SK-N-SH (cell line): ENCODE measurements around the gene COL12A1. TPM values are rescaled to one million over a fixed set of nuclear protein-coding genes. Genes with fewer than 3 reads are reported as not detected.
A peak's percentile ranks its signal among the peaks of the same experiment; 100 is the strongest.

ENCODE experiments used
- CTCF ChIA-PET: fragments of 300-600, 350-600 bp; formaldehyde crosslinking; extraction: SDS; loops from one replicate; lab custom pipeline; 2021; lab: Yijun Ruan, JAX
- POLR2A ChIA-PET: fragments of 350-600 bp; sonication (Branson Sonifier 250); formaldehyde crosslinking; extraction: SDS; loops from one replicate; lab custom pipeline; 2020; ENCODE audit warnings: antibody characterized with exemption, inconsistent platforms; lab: Yijun Ruan, JAX
- DNase-seq: peaks from one replicate; pipeline ENCODE4 v3.0.0; 2012
- H2AFZ ChIP-seq: fragments of 200-600 bp; sonication (generic); 2 replicates; pipeline ENCODE4 v1.8.1; 2016; ENCODE audit warnings: antibody characterized with exemption, mild to moderate bottlenecking, low read depth
- H3F3A ChIP-seq: fragments of 200-600 bp; sonication (generic); replicated peaks from 2 replicates; pipeline ENCODE3; 2016; ENCODE audit warnings: antibody characterized with exemption, mild to moderate bottlenecking; ENCODE audit not compliant: insufficient read depth
- H3K27ac ChIP-seq, 2 experiments: fragments of 200-500 bp in 1 of 2; fragments of 200-600 bp in 1 of 2; sonication (Bioruptor generic) in 1 of 2; sonication (generic), shearing (Covaris generic) in 1 of 2; 2 replicates each; pipeline versions ENCODE4 v1.5.1 to v1.6.1; 2014 to 2016; ENCODE audit warnings: low read depth in 2 of 2, inconsistent platforms in 1 of 2, low read length in 1 of 2, mild to moderate bottlenecking in 1 of 2, mixed read lengths in 1 of 2
- H3K27me3 ChIP-seq: fragments of 200-600 bp; sonication (generic), shearing (Covaris generic); 2 replicates; pipeline ENCODE4 v1.6.1; 2016; ENCODE audit warnings: mixed run types; ENCODE audit not compliant: insufficient read depth
- H3K36me3 ChIP-seq, 2 experiments: fragments of 200-500 bp in 1 of 2; fragments of 200-600 bp in 1 of 2; sonication (Bioruptor generic) in 1 of 2; sonication (generic) in 1 of 2; replicated peaks in 1 of 2; 2 replicates each; pipeline versions ENCODE3 to v1.5.1; 2014 to 2016; ENCODE audit warnings: low read length in 1 of 2, mild to moderate bottlenecking in 1 of 2; ENCODE audit not compliant: insufficient read depth in 2 of 2, control insufficient read depth in 1 of 2
- H3K4me1 ChIP-seq, 2 experiments: fragments of 200-500 bp in 1 of 2; fragments of 200-600 bp in 1 of 2; sonication (Bioruptor generic) in 1 of 2; sonication (generic), shearing (Covaris generic) in 1 of 2; 2 replicates each; pipeline versions ENCODE4 v1.5.1 to v1.6.1; 2014 to 2016; ENCODE audit warnings: low read depth in 1 of 2, low read length in 1 of 2, mixed run types in 1 of 2; ENCODE audit not compliant: insufficient read depth in 2 of 2, control insufficient read depth in 1 of 2
- H3K4me2 ChIP-seq: fragments of 200-600 bp; sonication (generic), shearing (Covaris generic); 2 replicates; pipeline ENCODE4 v1.6.1; 2017; ENCODE audit warnings: mixed run types
- H3K4me3 ChIP-seq, 2 experiments: fragments of 200-500 bp in 1 of 2; fragments of 200-600 bp in 1 of 2; sonication (Bioruptor generic) in 1 of 2; sonication (generic), shearing (Covaris generic) in 1 of 2; 2 replicates each; pipeline versions ENCODE4 v1.5.1 to v1.8.1; 2014 to 2016; ENCODE audit warnings: low read depth in 2 of 2, inconsistent platforms in 1 of 2, low read length in 1 of 2, mild to moderate bottlenecking in 1 of 2, mixed read lengths in 1 of 2, moderate library complexity in 1 of 2
- H3K79me2 ChIP-seq: fragments of 200-600 bp; sonication (generic); 2 replicates; pipeline ENCODE4 v1.8.1; 2017; ENCODE audit warnings: mild to moderate bottlenecking; ENCODE audit not compliant: insufficient read depth
- H3K9ac ChIP-seq: fragments of 200-600 bp; sonication (generic); 2 replicates; pipeline ENCODE4 v1.6.1; 2017; ENCODE audit warnings: mixed run types
- H3K9me2 ChIP-seq: fragments of 200-600 bp; sonication (generic); 2 replicates; pipeline ENCODE4 v1.6.1; 2017; ENCODE audit warnings: mixed run types
- H3K9me3 ChIP-seq: fragments of 200-600 bp; sonication (generic); 2 replicates; pipeline ENCODE4 v1.6.1; 2017; ENCODE audit warnings: mixed run types, mild to moderate bottlenecking, moderate library complexity
- H4K20me1 ChIP-seq: fragments of 200-600 bp; sonication (generic); 2 replicates; pipeline ENCODE4 v1.6.1; 2017; ENCODE audit warnings: mild to moderate bottlenecking, mixed run types; ENCODE audit not compliant: insufficient read depth
- EP300 ChIP-seq, 2 experiments: IDR thresholded peaks; 2 replicates each; pipeline versions ENCODE4 v1.4.0 to v1.6.1; 2012; ENCODE audit warnings: borderline replicate concordance in 1 of 2, low read depth in 1 of 2, low read length in 1 of 2
- EZH2phosphoT487 ChIP-seq: fragments of 200-600 bp; sonication (generic); IDR thresholded peaks from 2 replicates; pipeline ENCODE4 v1.6.1; 2017; ENCODE audit warnings: low read depth, mixed run types, mild to moderate bottlenecking, antibody characterized with exemption, moderate library complexity, borderline replicate concordance
- FOXM1 ChIP-seq: IDR thresholded peaks from 2 replicates; pipeline ENCODE4 v1.4.0; 2012; ENCODE audit warnings: low read depth, mild to moderate bottlenecking
- GATA2 ChIP-seq: sonication (generic); formaldehyde crosslinking; IDR thresholded peaks from 2 replicates; pipeline ENCODE4 v1.5.0; 2020; ENCODE audit warnings: mild to moderate bottlenecking, missing genetic modification reagents
- JUND ChIP-seq: IDR thresholded peaks from 2 replicates; pipeline ENCODE4 v1.4.0; 2012
- MXI1 ChIP-seq: IDR thresholded peaks from 2 replicates; pipeline ENCODE4 v1.6.1; 2012; ENCODE audit warnings: mild to moderate bottlenecking, low read depth, low read length, improper control_type of control experiment
- POLR2AphosphoS5 ChIP-seq: IDR thresholded peaks from 2 replicates; pipeline ENCODE4 v1.6.1; 2012; ENCODE audit warnings: low read depth, low read length
- RCOR1 ChIP-seq: fragments of 150-350 bp; IDR thresholded peaks from 2 replicates; pipeline ENCODE4 v1.6.1; 2017; ENCODE audit warnings: antibody characterized with exemption, low read length
- SIN3A ChIP-seq: IDR thresholded peaks from 2 replicates; pipeline ENCODE4 v1.6.1; 2012; ENCODE audit warnings: low read depth, mild to moderate bottlenecking, low read length, moderate library complexity, borderline replicate concordance
- WGBS: methylation state at CpG from one replicate; pipeline ENCODE4 v1.1.6; 2017; ENCODE audit warnings: low lambda C conversion rate; 5-methylcytosine and 5-hydroxymethylcytosine counted together
- polyA plus RNA-seq, 3 experiments: library from polyadenylated mRNA; depleted of rRNA; stranded (reverse); fragments of >200 nt; gene quantifications; 2 replicates each; pipeline ENCODE4 v1.2.3, GENCODE V29; 2012
- TF ChIP-seq, protein P1 (sequence below): fragments of 200-600 bp; sonication (generic); IDR thresholded peaks from 2 replicates; pipeline ENCODE4 v1.6.1; 2017; ENCODE audit warnings: antibody characterized with exemption, mild to moderate bottlenecking, moderate library complexity
- TF ChIP-seq, protein P2 (sequence below): fragments of 150-350 bp; IDR thresholded peaks from 2 replicates; pipeline ENCODE4 v1.6.1; 2017; ENCODE audit warnings: antibody characterized with exemption, low read length, low read depth, borderline replicate concordance
- TF ChIP-seq, protein P3 (sequence below): IDR thresholded peaks from 2 replicates; pipeline ENCODE4 v1.4.0; 2012; ENCODE audit warnings: low read depth, borderline replicate concordance
- TF ChIP-seq, protein P4 (sequence below): IDR thresholded peaks from 2 replicates; pipeline ENCODE4 v1.4.0; 2012; ENCODE audit warnings: low read depth, borderline replicate concordance

COL12A1 gene
- polyA plus RNA-seq, 1 of the 3 experiments (the other 2 are of a cell fraction): 0.03 TPM

DNA sequence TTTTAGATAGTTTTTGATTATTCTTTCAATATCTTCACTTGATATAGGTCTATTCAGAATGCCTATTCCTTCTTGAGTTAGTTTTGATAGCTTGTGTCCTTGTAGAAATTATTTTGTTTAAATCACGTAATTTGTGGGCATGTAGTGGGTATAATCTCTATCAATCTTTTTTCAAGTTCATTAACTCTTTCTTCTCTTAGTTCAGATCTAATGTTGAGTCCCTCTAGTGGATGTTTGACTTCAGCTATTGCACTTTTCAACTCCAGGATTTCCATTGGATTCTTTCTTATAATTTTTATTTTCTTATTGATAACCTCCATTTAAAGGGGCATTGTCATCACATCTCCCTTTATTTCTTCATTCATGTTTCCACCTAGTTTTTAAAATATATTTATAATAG, 135.6 kb downstream of the COL12A1 start:
- CTCF ChIA-PET: interaction anchor here (0.8 kb wide), 1 partner anchor 138 kb away, joined by 3 read pairs; no protein-coding TSS in a partner anchor
- no peaks in the 10 kb centered on the region for H3F3A ChIP-seq
- H4K20me1 ChIP-seq: no peaks in the 10 kb centered on the region
- H3K9me2 ChIP-seq: no peaks in the 10 kb centered on the region
- H3K9ac ChIP-seq: no peak overlapping the region
- no peak overlapping the region for H3K4me2 ChIP-seq
- H3K9me3 ChIP-seq: no peaks in the 10 kb centered on the region
- 8% methylated on average over 1 of the region's 1 CpG for WGBS
- no peak overlapping the region for H3K4me3 ChIP-seq
- no peak overlapping the region for H2AFZ ChIP-seq
- no peaks in the 10 kb centered on the region for H3K27me3 ChIP-seq
- no peaks in the 10 kb centered on the region for H3K4me1 ChIP-seq
- no peak for DNase-seq
- H3K79me2 ChIP-seq: no peaks in the 10 kb centered on the region
- TF ChIP-seq POLR2AphosphoS5: no peak
- TF ChIP-seq JUND: no peak
- POLR2A ChIA-PET: no interaction called here
- no peaks in the 10 kb centered on the region for H3K36me3 ChIP-seq
- no peak overlapping the region for H3K27ac ChIP-seq

DNA sequence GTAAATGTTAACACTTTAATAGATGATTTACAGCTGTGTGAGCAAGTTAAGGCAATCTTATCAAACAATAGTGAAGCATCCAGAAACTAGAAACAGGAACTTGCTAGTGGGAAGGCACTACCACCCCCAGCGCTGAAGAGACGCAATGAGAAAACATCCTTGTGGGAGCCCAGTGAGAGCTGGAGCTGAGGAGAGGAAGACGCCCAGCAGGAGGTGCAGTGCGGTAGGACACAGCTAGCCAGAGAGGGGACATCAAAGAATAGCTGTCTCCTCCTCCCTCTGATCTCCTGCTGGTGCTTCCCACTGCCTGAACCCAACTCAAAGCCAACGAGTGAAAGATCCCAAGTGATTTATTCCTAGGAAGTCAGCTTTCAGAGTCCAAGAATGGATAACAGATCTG, 140.3 kb downstream of the COL12A1 start:
- POLR2A ChIA-PET: no interaction called here
- no peak overlapping the region for H3K4me3 ChIP-seq
- no peaks in the 10 kb centered on the region for H3F3A ChIP-seq
- CTCF ChIA-PET: interaction anchor here (1.1 kb wide), 1 partner anchor 146 kb away, joined by 3 read pairs; no protein-coding TSS in a partner anchor
- no peaks in the 10 kb centered on the region for H3K4me1 ChIP-seq
- H3K9me2 ChIP-seq: no peaks in the 10 kb centered on the region
- H4K20me1 ChIP-seq: no peaks in the 10 kb centered on the region
- no peaks in the 10 kb centered on the region for H3K9me3 ChIP-seq
- 1% methylated on average over 4 of the region's 5 CpGs for WGBS
- no peaks in the 10 kb centered on the region for H3K79me2 ChIP-seq
- no peaks in the 10 kb centered on the region for H3K27me3 ChIP-seq
- no peak for TF ChIP-seq FOXM1
- TF ChIP-seq, protein P1, sequence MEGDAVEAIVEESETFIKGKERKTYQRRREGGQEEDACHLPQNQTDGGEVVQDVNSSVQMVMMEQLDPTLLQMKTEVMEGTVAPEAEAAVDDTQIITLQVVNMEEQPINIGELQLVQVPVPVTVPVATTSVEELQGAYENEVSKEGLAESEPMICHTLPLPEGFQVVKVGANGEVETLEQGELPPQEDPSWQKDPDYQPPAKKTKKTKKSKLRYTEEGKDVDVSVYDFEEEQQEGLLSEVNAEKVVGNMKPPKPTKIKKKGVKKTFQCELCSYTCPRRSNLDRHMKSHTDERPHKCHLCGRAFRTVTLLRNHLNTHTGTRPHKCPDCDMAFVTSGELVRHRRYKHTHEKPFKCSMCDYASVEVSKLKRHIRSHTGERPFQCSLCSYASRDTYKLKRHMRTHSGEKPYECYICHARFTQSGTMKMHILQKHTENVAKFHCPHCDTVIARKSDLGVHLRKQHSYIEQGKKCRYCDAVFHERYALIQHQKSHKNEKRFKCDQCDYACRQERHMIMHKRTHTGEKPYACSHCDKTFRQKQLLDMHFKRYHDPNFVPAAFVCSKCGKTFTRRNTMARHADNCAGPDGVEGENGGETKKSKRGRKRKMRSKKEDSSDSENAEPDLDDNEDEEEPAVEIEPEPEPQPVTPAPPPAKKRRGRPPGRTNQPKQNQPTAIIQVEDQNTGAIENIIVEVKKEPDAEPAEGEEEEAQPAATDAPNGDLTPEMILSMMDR: peak; percentile 29; the same call in 1 of the 2 replicates
- no peak for TF ChIP-seq RCOR1
- TF ChIP-seq EP300 (IDR thresholded peaks at IDR 0.05; ENCODE audit: borderline replicate concordance in 1 of 2, low read depth in 1 of 2, low read length in 1 of 2): no peak
- no peak for TF ChIP-seq EZH2phosphoT487
- H3K4me2 ChIP-seq: no peak overlapping the region
- no peak for DNase-seq
- H3K27ac ChIP-seq: no peak overlapping the region
- H3K36me3 ChIP-seq: no peaks in the 10 kb centered on the region
- H3K9ac ChIP-seq: no peak overlapping the region
- no peak overlapping the region for H2AFZ ChIP-seq

DNA sequence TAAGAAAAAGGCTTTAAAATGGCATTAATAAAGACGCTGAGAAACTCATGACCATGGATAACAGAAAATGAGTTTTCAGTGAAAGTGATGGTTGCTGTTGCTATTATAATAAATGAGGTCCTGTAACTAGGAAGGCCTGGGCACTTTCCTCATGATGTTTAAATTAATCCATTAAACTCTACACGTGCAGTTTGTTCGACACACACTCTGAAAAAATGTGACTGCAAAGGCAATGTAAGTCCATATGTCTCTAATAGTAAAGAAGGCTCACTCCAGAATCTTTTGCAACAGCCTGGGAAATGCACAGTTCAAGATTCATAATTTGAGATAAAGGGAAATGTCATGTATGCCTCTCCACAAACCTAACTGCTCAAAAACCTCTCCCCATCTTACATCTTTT, 153.4 kb downstream of the COL12A1 start:
- Histone ChIP-seq H3K4me1 (no peaks in the 10 kb centered on the region), H3K9me2 (peaks cover 1% of the 10 kb centered on the region; the same call in 1 of the 2 replicates), H3F3A (no peaks in the 10 kb centered on the region), H3K36me3 (no peaks in the 10 kb centered on the region), H3K79me2 (no peaks in the 10 kb centered on the region), H3K27me3 (no peaks in the 10 kb centered on the region; the same call in 1 of the 2 replicates), H3K27ac (no peak overlapping the region), H2AFZ (no peak overlapping the region), H3K4me2 (no peak overlapping the region), H3K4me3 (no peak overlapping the region), H3K9me3 (no peaks in the 10 kb centered on the region), H3K9ac (no peak overlapping the region), H4K20me1 (no peaks in the 10 kb centered on the region)
- WGBS: 3% methylated on average over 3 of the region's 3 CpGs
- ChIA-PET POLR2A (no interaction called here), CTCF (no interaction called here)
- DNase-seq: no peak
- TF ChIP-seq MXI1: no peak
- TF ChIP-seq GATA2 (CRISPR knock-in tag): no peak
- no peak for TF ChIP-seq SIN3A
- TF ChIP-seq, protein P2, sequence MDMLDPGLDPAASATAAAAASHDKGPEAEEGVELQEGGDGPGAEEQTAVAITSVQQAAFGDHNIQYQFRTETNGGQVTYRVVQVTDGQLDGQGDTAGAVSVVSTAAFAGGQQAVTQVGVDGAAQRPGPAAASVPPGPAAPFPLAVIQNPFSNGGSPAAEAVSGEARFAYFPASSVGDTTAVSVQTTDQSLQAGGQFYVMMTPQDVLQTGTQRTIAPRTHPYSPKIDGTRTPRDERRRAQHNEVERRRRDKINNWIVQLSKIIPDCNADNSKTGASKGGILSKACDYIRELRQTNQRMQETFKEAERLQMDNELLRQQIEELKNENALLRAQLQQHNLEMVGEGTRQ: no peak
- TF ChIP-seq, protein P3, sequence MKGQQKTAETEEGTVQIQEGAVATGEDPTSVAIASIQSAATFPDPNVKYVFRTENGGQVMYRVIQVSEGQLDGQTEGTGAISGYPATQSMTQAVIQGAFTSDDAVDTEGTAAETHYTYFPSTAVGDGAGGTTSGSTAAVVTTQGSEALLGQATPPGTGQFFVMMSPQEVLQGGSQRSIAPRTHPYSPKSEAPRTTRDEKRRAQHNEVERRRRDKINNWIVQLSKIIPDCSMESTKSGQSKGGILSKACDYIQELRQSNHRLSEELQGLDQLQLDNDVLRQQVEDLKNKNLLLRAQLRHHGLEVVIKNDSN: no peak
- no peak for TF ChIP-seq POLR2AphosphoS5
- TF ChIP-seq, protein P4, sequence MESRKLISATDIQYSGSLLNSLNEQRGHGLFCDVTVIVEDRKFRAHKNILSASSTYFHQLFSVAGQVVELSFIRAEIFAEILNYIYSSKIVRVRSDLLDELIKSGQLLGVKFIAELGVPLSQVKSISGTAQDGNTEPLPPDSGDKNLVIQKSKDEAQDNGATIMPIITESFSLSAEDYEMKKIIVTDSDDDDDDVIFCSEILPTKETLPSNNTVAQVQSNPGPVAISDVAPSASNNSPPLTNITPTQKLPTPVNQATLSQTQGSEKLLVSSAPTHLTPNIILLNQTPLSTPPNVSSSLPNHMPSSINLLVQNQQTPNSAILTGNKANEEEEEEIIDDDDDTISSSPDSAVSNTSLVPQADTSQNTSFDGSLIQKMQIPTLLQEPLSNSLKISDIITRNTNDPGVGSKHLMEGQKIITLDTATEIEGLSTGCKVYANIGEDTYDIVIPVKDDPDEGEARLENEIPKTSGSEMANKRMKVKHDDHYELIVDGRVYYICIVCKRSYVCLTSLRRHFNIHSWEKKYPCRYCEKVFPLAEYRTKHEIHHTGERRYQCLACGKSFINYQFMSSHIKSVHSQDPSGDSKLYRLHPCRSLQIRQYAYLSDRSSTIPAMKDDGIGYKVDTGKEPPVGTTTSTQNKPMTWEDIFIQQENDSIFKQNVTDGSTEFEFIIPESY: no peak
- TF ChIP-seq, protein P1: no peak
